NCI-H2171 treated with DMSO at 0.1 percent for 48 hours (cell line): Measurements from ENCODE around the gene ZFP62.
"Not testable (repeated sequence)": the region's sequence is repeated elsewhere in the genome, so short reads cannot be mapped to it uniquely, and the experiment has no call there.

Source experiments
- DNase-seq: peaks from one replicate; lab custom pipeline; 2025; lab: John Stamatoyannopoulos, UW

The ZFP62 gene

DNA sequence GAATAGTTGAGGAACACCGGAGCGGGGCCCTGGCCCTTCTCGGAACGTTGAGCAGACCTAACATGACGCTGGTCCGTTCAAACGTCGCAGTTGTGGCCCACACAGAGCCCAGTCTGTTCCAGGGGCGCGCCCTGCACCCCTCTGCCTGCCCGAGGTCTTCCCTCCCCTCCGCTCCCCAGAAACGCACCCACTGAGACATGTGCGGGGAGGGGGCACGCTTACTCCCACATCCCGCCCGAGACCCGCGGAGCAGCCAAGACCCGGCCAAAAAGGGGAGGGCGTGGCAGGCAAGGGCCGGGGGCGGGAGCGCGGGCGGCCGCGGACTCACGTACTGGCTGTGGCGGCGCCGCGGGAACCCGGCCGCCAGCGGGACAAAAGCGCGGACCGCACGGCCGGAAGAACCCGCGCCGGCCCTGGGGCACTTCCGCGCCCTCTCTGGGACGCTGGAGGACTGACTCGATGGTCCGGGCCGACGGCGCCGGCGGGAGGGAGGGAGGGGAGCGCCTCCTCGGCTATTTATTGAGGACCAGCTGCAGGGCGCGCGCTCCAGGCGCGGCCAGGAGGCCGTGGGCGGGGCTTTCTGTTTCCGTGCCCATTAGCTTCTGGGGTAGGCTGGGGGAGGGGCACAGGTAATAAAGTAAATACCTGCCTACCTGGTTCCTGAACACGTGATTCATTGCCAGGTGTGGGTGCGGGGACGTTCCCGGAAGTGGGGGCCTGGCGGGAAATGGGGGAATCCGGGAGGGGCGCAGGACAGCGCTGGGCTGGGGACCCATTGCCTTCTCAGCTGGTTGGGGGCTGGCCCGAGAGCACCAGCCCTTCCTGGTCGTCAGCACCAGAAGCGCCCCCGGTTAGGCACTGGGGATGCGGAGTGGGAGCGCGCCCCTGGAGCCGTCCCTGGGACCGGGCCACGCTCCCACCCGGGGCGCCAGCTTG, at the start of gene ZFP62:
Gene ZFP62, minus strand, starts transcription at position 390 of the 936 bp plus-strand sequence. Its CDS starts 57 bp downstream, at position 333.
- DNase-seq, result peak; percentile 85

DNA sequence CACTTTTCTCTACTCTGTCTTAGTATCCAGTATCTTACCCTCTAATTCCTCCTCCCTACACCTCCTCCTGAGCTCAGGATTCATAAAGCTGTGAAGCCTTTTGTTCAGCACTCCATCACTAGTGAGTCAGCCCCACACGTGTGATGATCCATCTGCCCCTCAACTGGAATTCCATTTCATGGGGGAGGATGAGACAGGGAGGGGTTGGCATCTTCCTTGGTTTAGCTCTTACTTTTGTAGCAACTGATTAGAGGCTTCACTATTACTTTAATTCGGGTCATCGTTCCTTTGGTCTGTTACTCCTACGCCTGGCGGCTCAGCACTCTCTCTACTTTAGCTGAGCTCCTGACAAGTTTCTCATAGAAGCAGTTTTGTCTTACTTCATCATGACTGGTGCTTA, 49.7 kb upstream of the ZFP62 start:
- no peak for DNase-seq

DNA sequence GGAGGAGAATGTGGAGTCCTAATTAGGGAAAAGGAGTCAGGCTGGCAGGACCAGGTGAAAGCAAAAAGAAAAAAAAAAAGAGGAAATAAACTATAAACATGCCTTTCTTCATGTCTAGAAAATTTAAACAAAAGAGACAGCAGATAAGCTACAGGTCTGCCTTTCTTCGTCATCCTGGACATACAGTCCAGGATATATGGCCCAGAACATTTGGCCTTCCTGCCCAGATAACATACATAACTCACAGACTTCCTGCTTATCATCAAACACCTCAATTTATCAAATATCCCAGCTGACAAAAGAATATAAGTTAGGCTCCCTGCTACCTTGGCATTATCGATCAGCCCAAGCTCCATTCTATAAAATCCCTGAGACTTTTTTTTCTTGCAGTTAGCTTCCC, 49.1 kb upstream of the ZFP62 start:
- DNase-seq, result no peak

DNA sequence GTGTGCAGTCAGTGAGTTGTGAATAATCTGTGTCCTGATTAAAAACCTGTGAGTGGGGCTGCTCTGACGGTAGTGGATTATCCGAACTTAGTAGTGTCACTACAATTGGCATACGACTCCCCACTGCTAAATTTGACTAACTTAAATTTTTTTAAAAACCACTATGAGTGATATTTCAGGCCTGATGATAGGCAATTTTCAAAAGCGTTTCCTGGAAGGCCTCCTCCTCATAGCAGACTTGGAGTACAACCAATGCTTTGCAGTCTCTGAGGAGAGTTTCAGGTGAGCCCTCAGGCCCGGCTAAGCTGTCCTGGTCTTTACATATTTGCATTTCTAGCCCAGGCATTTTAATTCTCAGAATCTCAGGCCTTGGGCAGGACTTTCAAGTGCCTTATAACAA, 48.7 kb upstream of the ZFP62 start:
- no peak for DNase-seq

DNA sequence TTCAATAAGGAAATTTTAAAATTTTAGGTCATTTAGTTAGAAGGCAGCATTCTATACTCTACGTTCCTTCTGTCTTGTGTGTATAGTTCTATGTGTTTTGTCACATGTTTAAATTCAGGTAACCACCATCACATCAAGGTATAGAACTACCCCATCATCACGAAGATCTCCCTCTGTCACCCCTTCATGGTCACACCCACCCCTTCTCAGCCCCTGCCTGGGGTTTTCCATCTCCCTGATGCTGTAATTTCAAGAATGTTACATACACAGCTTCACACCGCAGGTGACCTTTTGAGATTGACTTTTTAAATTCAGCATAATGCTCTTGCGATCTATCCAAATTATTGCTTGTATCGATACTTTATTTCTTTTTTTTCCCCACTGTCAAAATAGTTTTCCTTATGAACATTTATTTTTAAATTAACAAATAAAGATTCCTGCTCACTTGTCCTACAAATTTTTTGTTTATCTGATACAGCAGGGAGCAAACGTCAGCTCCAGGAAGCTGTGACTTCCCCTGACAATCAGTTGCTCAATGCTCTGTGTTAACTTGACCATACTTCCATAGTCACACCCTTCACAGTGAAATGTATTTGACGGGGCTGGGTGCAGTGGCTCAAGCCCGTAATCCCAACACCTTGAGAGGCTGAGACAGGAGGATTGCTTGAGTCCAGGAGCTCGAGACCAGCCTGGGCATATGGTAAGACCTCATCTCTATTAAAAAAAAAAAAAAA, 48.1 kb upstream of the ZFP62 start:
- no peak for DNase-seq

DNA sequence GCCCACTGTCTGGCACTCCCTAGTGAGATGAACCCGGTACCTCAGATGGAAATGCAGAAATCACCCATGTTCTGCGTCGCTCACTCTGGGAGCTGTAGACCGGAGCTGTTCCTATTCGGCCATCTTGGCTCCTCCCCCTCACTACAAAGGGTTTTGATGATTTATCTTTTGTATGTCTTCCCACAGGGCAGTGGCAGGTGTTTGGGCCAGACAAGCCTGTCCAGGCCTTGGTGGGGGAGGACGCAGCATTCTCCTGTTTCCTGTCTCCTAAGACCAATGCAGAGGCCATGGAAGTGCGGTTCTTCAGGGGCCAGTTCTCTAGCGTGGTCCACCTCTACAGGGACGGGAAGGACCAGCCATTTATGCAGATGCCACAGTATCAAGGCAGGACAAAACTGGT, 47.3 kb upstream of the ZFP62 start:
- no peak for DNase-seq

DNA sequence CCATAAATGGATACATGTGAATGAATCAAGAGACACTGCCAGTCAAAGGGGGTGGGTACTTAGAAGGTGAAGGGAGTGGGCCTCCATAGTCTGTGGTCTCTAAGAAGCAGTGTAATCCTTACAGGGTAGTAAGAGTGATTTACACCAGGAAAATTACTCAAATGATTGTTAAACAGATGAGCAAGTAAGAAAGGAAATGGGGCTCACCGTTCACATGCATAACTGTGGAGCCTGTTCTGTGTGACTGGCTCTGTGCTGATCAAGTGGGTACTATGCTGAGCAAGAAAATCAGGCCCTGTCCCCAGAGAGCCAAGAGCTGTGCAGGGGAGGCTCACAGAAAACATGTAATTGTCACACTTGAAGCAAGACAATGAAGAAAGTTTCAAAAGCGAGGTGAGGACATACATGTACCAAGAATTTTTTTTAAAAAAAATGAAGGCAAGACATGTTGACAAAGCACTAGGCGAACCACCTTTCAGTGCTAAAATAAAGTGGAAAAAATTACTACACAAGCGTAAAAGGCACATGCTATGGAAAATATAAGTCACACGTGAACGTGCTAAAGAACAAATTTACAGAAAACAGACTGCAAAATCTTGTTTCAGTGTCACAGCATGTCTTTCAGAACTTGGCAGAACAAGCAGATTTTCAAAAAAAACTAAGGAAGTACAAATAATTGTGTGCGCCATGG, 40.4 kb upstream of the ZFP62 start:
- no peak for DNase-seq

DNA sequence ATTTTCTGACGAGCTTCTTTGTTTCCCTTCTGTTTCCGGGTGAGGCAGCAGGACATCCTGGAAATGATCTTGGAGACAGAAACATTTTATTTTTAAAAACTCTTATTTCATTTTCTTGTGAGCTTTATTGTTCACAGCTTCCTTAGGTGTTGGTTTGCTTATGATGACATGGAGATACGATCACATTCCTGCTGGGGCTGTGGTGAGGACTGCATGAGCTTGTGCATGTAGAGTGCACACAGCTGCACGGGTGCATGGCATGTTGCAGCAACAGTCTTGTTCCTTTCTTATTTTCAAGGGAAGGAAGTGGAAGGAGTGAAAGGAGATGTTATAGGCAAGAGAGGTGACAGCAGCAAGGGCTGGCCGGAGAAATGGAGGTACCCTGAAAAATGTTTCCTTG, 39.1 kb upstream of the ZFP62 start:
- DNase-seq, result no peak

DNA sequence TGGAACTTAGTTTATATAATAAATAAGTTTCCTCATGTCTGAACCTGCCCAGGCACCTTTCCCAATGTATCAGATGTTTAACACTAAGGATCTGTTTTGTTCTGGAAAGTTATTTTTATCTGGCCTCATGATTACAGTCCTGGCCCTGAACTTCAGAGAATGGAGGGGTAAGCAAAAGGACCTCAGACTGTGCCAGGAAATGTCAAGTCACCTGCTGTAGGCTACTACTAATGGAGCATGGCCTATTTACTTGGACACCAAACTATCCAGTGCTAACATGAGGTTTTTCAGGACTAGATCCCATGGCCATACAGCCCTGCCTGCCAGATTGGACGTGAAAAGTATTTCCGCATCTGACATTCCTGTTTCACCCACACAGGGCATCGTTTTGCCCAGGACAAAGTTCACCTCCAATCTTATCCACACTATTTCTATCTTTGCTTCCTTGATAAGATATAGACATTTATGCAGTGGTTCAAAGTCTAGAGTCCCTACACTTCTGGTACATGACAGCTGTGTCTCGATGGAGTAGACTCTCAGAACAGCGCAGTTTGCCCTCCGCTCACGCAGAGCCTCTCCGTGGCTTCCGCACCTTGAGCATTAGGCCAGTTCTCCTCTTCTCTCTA, 37.7 kb upstream of the ZFP62 start, which contains the start of gene BTNL8:
Gene BTNL8, plus strand, starts transcription at position 539 of the 626 bp plus-strand sequence. CDS start 152 bp downstream, outside the sequence.
- no peak for DNase-seq

DNA sequence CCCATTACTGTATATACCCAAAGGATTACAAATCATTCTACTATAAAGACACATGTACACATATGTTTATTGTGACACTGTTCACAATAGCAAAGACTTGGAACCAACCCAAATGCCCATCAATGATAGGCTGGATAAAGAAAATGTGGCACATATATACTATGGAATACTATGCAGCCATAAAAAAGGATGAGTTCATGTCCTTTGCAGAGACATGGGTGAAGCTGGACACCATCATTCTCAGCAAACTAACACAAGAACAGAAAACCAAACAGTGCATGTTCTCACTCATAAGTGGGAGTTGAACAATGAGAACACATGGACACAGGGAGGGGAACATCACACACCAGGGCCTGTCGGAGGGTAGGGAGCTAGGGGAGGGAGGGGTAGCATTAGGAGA, 34.3 kb upstream of the ZFP62 start:
- DNase-seq, result not testable (repeated sequence)

DNA sequence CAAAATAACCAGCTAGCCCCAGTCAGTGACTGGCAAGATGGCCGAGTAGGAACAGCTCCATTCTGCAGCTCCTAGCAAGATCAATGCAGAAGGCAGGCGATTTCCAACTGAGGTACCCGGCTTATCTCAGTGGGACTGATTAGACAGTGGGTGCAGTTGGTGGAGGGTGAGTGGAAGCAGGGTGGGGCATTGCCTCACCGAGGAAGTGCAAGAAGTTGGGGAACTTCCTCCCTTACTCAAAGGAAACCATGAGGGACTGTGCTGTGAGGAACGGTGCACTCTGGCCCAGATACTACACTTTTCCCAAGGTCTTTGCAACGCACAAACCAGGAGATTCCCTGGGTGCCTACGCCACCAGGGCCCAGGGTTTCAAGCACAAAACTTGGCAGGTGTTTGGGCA, 28.3 kb upstream of the ZFP62 start:
- no peak for DNase-seq

DNA sequence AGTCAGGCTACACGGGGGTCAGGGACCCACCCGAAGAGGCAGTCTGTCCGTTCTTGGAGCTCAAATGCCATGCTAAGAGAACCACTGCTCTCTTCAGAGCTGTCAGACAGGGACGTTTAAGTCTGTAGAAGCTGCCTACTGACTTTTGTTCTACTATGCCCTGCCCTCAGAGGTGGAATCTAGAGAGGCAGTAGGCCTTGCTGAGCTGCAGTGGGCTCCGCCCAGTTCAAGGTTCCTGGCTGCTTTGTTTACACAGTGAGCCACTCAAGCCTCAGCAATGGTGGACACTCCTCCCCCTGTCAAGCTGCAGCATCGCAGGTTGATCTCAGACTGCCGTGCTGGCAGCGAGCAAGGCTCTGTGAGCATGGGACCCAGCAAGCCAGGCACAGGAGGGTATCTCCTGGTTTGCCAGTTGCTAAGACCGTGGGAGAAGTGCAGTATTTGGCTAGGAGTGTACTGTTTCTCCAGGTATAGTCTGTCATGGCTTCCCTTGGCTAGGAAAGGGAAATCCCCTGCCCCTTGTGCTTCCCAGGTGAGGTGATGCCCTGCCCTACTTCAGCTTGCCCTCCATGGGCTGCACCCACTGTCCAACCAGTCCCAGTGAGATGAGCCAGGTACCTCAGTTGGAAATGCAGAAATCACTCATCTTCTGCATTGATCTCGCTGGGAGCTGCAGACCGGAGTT, 24.9 kb upstream of the ZFP62 start:
- DNase-seq, result not testable (repeated sequence)

DNA sequence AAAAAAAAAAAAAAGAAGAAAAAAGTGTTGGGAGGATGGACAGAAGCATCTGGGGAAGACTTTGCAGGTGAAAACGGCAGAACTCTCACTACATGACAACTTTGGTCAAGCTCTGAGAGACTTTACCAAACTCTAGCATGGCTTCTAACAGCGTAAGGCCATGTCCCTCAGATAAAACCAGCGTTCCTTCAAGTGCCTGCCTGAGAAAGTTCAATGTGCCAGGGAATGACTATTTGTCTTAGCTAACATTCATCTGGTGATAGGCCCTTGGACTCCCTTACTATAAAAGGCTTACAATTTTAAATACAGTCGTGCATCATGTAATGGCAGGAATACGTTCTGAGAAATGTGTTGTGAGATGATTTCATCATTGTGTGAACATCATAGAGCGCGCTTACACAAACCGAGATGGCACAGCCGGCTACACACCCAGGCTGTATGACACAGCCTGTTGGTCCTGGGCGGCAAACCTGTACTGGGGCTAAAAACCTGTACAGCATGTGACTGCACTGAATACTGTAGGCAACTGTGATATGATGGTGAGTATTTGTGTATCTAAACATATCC, 14.9 kb upstream of the ZFP62 start:
- DNase-seq, result no peak

DNA sequence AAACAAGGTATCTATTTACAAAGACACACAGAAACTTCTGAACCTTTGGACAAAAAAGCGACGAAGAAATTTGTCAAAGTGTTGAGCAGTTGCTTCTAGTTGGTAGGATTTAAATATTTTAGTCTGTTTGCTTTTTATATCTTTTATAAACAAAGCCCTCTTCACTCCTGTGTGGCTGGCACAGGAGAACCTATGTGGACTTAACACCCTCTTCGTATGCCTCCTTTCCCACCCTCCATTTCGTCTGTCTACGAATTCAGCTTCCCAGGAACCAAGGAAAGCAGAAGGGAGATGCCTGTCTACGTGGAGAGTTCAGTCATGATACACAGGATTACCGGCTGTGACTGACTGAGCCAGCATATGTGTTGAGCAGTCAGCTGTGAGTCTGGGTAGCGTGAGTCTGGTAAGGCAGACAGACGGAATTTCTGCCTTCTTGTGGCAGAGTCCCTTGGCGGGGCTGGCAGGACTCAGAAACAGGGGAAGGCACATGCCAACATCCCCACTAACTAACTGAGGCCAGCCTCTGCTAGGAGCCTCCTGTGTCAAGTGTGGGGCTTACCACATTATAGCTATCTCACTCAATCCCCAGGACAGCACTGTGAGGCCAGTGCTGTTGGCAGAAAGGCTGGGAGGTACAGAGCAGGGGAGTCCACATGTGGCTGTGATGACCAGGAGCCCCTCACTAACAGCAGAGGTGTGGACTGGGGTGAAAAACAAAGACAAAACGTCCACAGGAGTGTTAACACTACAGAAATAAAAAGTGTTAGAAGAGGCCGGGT, 13.9 kb upstream of the ZFP62 start:
- no peak for DNase-seq

DNA sequence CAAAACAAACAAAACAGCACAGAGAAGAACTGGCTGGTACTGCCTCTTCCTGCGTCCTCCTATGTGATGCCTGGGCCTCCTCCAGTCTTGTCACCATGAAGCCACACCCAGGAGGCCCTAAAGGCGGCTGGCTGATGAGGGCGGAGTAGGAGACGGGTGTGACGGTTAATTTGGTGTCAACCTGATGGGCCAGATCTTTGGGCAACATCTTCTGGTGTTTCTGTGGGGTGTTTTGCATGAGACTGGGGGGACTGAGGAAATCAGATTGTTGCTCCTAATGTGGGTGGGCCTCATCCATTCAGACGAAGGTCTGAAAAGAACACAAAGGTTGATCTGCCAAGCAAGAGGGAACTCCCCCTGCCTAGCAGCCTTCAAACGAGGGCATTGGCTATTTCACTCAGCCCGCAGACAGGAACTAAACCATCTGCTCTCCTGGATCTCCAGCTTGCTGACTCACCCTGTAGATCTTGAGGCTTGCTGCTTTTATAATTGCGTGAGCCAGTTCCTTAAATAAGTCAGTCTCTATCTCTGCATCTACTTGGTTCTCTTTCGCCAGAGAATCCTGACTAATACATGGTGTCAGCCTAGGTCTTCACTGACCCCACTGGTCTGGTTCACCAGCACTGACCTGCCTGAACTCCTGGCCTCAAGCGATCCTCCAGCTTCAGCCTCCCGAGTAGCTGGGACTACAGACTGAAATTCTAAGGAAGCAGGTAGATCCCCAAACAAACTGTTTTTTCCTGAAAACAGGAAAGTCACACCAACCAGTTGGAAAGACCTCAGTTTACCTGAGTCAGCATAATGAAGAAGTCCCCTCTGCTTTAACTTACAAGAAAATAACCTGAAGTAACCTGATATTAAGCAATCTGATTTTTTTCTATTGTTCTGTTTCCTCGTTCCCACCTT, 12.8 kb upstream of the ZFP62 start:
- no peak for DNase-seq

DNA sequence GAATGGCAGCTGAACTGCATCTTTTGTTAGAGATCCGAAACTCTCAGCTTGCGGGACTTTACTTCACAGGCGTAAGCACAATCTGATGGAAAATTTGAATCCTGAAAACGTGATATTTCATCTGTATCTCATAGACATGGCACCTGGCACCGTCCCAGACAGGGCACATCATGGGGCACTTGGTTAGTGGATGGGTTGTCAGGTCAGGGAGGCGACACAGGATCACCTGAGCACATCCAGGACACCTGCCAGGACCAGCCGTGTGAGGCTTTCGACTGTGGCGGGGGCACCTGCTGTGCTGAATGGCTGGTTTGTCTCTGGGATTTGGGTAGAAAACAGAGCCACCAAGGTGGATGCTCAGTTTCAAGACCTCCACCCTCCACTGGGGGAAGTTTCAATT, 11.3 kb upstream of the ZFP62 start:
- DNase-seq, result no peak

DNA sequence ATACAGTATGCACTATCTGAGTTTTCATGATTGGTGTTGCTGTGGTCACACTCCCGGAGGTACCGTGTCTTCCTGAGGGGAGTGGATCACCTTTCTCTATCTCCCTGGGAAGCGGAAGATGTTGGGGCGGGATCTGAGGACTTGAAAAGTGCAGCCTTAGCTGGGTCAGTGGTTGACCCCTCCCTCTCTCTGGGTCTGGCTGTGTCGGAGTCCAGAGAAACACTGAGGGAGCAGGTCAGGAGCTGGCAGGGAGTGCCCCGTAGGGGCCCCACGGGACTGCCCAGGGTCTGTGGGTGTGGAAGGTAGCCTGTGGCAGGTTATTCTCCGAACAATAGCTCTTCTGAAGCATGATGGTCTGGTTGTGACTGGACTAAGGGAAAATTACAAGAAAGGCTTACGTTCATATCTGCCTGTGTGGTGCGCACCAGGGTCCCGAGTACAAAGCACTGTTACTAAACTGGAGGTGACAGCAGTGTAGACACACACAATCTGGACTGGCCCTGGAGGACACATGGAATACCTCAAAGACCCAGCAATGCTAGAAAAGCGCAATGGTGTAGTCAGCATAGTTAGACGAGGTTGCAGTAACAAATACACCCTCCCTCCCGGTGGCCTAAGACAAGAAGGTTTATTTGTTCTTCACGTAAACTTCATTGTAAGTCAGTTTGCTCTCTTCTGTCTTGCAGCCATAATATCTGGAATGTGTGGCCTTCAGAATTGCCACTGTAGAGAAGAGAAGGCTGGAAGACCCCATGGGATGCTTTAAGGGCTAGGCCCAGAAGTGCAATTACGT, 9.4 kb upstream of the ZFP62 start:
- DNase-seq, result no peak

DNA sequence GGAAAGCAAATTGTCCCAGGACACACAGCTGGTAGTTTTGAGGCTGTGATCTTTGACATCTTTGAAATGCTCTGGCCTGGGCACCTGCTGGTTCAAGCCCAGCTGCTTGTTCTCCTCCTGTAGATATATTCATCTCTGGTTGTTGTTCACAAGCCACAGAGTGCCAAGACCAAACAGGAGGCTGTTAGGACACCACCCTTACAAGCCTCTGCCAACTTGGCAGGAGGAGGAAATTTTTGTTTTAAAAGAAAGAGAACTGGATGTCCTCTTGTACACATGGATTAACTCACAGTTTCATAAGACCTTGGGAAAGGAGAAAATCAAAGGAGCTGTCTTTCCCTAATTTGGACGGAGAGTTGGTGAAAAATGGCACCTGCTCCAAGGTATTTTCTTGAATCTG, 8.5 kb upstream of the ZFP62 start:
- no peak for DNase-seq
